ENCODE results near the gene CYLD. TPM values are rescaled to one million over a fixed set of nuclear protein-coding genes. Genes with fewer than 3 reads are reported as not detected.
A peak's percentile ranks its signal among the peaks of the same experiment; 100 is the strongest.

CYLD gene
- total and polyA plus RNA-seq, 11 donors = 7.5 to 68.8 (median 38.8) TPM

GRCh38 chr16:50711040-50711439 lies 30.8 kb upstream of the CYLD start:
- TF ChIP-seq CTCF (IDR thresholded peaks at IDR 0.05) (no peak), POLR2A (IDR thresholded peaks at IDR 0.05) (no peak)
- H3K27me3 ChIP-seq = no peaks in the 10 kb centered on the region
- no peak overlapping the region for H3K27ac ChIP-seq
- H3K9me3 ChIP-seq = no peaks in the 10 kb centered on the region
- no peak for DNase-seq
- H3K36me3 ChIP-seq = peaks cover 0 to 38% (median 0%) of the 10 kb centered on the region in 9 donors
- ATAC-seq = no peak
- intact Hi-C loops (cut with DNase I) = no loop called here
- no peak overlapping the region for H3K4me3 ChIP-seq
- 93 to 97% (median 97%) methylated on average over 17 to 21 of the region's 21 CpGs for WGBS, 4 donors
- peaks cover 0 to 79% (median 5%) of the 10 kb centered on the region in 12 donors for H3K4me1 ChIP-seq

- no peak overlapping the region for H3K4me3 ChIP-seq
- peaks cover 0 to 45% (median 0%) of the 10 kb centered on the region in 9 donors for H3K36me3 ChIP-seq
- TF ChIP-seq POLR2A (IDR thresholded peaks at IDR 0.05) (no peak), CTCF (IDR thresholded peaks at IDR 0.05) (no peak)
- intact Hi-C loops (cut with DNase I) = no loop called here
- no peak overlapping the region for H3K27ac ChIP-seq
- DNase-seq = peak; percentile 65 to 82 (median 77)
- WGBS, 4 donors = 59 to 82% (median 62%) methylated on average over 10 to 25 of the region's 25 CpGs
- ATAC-seq = peak; percentile 77 to 87 (median 84)
- no peaks in the 10 kb centered on the region for H3K9me3 ChIP-seq
- H3K4me1 ChIP-seq = peaks cover 0 to 79% (median 5%) of the 10 kb centered on the region in 12 donors
- no peaks in the 10 kb centered on the region for H3K27me3 ChIP-seq
Observed at GRCh38 chr16:50711862-50712559, 29.9 kb upstream of the CYLD start.

GRCh38 chr16:50712560-50712898 lies 29.4 kb upstream of the CYLD start:
- WGBS, 4 donors = 52 to 69% (median 57%) methylated on average over 3 of the region's 3 CpGs
- no peaks in the 10 kb centered on the region for H3K27me3 ChIP-seq
- H3K4me3 ChIP-seq = no peak overlapping the region
- no peak overlapping the region for H3K27ac ChIP-seq
- DNase-seq = no peak
- peaks cover 0 to 79% (median 5%) of the 10 kb centered on the region in 12 donors for H3K4me1 ChIP-seq
- peaks cover 0 to 48% (median 0%) of the 10 kb centered on the region in 9 donors for H3K36me3 ChIP-seq
- no peak for ATAC-seq
- no peak for TF ChIP-seq CTCF (IDR thresholded peaks at IDR 0.05)
- TF ChIP-seq POLR2A (IDR thresholded peaks at IDR 0.05) = no peak
- no peaks in the 10 kb centered on the region for H3K9me3 ChIP-seq
- intact Hi-C loops (cut with DNase I) = no loop called here

- DNase-seq (no peak), ATAC-seq (no peak)
- intact Hi-C loops (cut with DNase I) = no loop called here
- H3K9me3 ChIP-seq = no peaks in the 10 kb centered on the region
- H3K4me1 ChIP-seq = peaks cover 0 to 75% (median 5%) of the 10 kb centered on the region in 12 donors
- no peak for TF ChIP-seq CTCF (IDR thresholded peaks at IDR 0.05)
- no peak for TF ChIP-seq POLR2A (IDR thresholded peaks at IDR 0.05)
- H3K4me3 ChIP-seq = no peak overlapping the region
- 72 to 83% (median 81%) methylated on average over 4 of the region's 4 CpGs for WGBS, 4 donors
- no peaks in the 10 kb centered on the region for H3K27me3 ChIP-seq
- H3K36me3 ChIP-seq = peaks cover 0 to 45% (median 0%) of the 10 kb centered on the region in 9 donors
- no peak overlapping the region for H3K27ac ChIP-seq
Observed at GRCh38 chr16:50712956-50713355, 28.9 kb upstream of the CYLD start.

Data from heart left ventricle (tissue), 16 donors.